GM19324 (cell line): ENCODE data around the gene NSD1.
"Not testable (repeated sequence)": the region's sequence is repeated elsewhere in the genome, so short reads cannot be mapped to it uniquely, and the experiment has no call there.

Experiments used
- ATAC-seq: cut with Tn5 transposase; IDR thresholded peaks from one replicate; pipeline ENCODE4 v1.9.1; 2021; ENCODE audit warnings: mild to moderate bottlenecking, moderate library complexity; ENCODE audit not compliant: unreplicated experiment, low FRiP score

NSD1 gene

DNA sequence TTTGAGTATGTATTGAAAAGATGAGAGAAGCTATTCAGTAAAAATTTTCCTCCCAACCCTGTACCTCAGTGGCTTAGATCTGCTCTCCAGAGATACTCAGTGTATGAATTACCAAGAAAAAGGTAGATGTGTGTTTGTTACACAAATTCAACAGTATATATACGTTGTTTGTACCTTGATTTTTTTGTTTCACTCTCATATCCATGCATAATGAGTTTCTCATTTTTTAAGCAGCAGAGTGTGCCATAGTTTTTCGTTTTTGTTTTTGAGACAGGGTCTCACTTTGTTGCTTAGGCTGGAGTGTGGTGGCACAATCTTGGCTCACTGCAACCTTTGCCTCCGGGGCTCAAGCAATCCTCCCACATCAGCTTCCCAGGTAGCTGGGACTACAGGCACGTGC, 92.2 kb downstream of the NSD1 start:
- no peak for ATAC-seq

DNA sequence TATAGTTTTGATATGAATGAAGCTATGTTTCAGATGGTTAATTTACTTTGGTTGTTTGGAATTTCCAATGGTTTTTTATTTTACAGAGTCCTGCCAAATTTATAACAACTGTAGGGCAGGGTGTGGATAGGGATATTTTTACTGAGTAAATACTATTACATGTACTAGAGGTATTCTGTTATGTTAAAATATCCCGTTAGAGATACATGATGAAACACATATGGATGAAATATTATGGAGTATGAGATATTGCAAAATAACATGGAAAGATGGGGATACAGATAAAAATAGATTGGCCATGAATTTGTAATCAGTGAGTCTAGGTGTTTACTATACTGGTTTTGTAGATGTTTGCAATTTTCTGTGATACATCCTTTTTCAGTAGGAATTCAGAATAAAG, 93.3 kb downstream of the NSD1 start:
- no peak for ATAC-seq

DNA sequence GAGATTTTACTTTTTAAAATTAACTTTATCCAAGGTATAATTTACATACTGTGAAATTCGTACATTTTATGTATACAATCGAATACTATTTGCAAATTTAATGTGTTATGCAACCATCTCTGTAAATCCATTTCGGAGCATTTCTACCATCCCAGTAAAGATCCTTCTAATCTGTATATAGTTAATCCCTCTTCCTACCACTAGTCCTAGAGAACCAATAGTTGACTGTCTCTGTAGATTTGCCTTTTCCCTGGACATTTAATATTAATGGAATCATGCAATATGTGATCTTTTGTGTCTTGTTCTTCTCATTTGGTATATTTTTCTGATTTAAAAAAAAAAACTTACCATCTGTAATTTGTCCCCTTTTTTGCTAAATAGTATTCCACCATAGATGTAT, 95.2 kb downstream of the NSD1 start:
- no peak for ATAC-seq

- ATAC-seq, result no peak
Observed at GRCh38 chr5:177230660-177231059, 97.1 kb downstream of the NSD1 start.

DNA sequence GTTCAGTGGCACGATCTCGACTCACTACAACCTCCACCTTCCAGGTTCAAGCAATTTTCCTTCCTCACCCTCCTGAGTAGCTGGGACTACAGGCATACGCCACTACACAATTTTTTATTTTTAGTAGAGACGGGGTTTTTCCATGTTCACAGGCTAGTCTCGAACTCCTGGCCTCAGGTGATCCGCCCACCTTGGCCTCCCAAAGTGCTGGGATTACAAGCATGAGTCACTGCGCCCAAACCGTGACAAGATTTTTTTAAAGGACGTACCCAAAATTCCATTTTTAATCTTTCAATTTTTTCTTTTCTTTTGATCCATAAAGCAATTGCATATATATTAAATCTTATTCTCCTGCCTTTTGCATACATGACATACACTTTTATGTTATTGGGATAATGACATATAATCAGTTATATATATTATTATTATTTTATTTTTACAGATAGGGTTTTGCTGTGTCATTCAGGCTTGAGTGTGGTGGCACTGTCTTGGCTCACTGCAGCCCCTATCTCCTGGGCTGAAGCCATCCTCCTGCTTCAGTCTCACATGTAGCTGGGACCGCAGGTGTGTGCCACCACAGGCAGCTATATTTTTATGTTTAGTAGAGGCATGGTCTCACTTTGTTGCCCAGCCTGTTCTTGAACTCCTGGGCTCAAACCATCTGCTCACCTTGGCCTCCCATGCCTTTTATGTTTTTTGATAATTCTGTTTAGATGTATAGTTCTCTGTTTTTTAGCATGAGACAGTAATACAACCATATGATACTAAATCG, 98.1 kb downstream of the NSD1 start:
- ATAC-seq, result no peak

DNA sequence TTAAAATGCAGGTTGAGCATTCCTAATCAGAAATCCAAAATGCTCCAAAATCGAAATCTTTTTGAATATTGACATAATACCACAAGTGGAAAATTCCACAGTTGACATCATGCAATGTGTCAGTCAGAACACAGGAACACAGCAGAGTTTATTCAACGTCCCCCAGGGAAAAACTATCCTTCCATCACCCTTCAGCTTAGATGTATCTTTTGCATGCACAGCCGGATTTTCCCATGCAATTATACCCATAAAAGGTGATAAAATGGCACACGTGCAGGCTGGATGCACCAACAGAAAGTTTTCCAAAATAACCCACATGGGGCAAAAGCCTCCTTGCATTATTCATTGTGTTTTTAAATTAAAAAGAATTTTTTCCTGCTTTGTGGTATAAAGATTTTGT, 98.8 kb downstream of the NSD1 start:
- no peak for ATAC-seq

- no peak for ATAC-seq
Observed at GRCh38 chr5:177232761-177233160, 99.2 kb downstream of the NSD1 start.

GRCh38 chr5:177233206-177233605, 99.6 kb downstream of the NSD1 start:
- no peak for ATAC-seq

DNA sequence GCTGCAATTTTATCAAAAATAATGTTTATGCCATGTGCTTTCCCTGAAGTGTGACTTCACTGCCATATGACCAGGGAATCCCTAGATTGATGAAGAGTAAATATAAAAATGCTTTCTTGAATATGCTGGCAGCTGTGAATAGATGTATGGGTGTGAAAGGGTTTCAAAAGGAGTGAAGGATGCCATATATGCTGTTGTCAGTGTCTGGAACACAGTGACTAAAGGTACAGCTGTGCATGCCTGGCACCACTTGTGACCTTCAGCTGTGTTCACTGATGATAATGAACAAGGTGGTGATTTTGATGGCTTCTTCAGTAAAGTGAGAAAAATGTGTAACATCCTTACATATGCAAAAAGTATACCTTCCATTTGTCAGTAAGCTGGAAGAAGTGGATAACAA, 100.2 kb downstream of the NSD1 start:
- ATAC-seq, result no peak

- no peak for ATAC-seq
Observed at GRCh38 chr5:177234841-177235240, 101.3 kb downstream of the NSD1 start.

DNA sequence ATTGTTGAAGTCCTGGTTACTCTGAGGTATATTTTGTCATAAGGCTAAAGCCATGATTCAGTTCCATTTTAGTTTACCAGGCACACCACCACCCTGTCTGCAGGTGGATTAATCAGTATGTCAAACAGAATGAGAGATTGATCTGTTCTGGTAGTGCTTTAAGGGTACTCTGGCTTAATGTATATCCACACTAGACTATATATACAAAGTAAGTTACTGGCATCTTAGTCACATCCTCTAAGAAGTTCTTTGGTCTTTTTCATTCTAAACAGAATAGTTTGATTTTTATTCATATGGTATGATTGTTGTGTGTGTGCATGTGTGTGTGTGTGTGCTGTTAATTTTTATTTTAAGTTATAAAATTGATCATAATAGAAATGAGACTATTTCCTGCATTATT, 108.2 kb downstream of the NSD1 start:
- no peak for ATAC-seq

- no peak for ATAC-seq
Observed at GRCh38 chr5:177242304-177242703, 108.7 kb downstream of the NSD1 start.

DNA sequence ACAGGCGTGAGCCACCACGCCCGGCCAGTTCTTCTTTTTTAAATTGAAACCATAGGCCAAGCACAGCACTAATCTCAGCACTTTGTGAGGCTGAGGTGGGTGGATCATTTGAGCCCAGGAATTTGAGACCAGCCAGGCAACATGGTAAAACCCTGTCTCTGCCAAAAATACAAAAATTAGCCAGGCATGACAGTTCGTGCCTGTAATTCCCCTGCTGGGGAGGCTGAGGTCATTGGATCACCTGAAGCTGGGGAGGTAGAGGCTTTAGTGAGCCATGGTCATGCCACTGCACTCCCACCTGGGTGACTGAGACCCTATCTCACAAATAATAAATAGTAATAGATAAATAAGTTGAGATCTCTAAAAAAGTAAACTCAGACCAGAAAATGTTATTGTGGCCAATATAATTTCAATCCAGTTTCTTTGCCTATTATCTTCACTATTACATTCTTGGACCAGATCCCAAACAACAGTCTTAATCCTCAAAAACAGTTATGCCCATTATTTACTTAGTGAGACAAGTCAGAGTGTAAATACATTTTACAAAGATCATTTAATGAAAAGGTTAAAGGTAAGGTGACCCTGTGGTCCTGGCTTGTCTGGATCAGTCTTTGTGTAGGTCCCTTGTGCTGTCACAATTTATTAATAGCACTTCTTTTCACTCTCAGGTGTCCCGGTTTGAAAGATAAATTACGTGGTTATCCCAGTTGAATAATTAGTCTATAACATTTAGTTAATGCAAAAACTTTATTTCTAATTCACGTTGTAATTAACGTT, 116.4 kb downstream of the NSD1 start:
- no peak for ATAC-seq

DNA sequence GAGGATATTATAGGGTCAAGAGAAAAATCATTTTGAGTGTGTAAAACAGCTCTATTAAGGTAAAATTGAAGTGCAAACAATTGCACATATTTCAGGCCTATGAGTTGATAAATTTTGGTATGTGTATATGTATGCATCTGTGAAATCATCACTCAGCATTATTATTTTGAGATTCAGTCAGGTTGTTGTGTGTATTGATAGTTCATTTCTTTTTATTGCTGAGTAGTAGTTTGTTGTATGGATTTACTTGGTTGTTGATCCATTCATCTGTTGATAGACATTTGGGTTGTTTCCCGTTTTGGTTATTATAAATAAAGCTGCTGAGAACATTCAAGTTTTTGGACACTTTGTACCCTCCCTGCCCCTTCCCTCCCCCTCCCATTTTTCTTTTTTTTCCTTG, 119.7 kb downstream of the NSD1 start:
- ATAC-seq, result no peak

GRCh38 chr5:177256296-177256695, 122.7 kb downstream of the NSD1 start:
- ATAC-seq, result no peak

DNA sequence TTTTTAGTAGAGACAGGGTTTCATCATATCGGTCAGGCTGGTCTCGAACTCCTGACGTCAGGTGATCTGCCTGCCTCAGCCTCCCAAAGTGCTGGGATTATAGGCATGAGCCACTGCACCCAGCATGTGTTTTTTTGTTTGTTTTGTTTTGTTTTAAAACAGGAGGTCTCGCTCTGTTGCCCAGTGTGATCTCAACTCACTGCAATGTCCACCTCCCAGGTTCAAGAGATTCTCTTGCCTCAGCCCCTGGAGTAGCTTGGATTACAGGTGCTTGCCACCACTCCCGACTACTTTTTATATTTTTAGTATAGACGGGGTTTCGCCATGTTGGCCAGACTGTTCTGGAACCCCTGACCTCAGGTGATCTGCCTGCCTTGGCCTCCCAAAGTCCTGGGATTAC, 125.1 kb downstream of the NSD1 start:
- not testable (repeated sequence) for ATAC-seq

GRCh38 chr5:177260961-177261360, 127.4 kb downstream of the NSD1 start:
- ATAC-seq, result no peak

- ATAC-seq, result no peak
Observed at GRCh38 chr5:177261510-177261909, 127.9 kb downstream of the NSD1 start.

GRCh38 chr5:177264178-177264577, 130.6 kb downstream of the NSD1 start:
- no peak for ATAC-seq

DNA sequence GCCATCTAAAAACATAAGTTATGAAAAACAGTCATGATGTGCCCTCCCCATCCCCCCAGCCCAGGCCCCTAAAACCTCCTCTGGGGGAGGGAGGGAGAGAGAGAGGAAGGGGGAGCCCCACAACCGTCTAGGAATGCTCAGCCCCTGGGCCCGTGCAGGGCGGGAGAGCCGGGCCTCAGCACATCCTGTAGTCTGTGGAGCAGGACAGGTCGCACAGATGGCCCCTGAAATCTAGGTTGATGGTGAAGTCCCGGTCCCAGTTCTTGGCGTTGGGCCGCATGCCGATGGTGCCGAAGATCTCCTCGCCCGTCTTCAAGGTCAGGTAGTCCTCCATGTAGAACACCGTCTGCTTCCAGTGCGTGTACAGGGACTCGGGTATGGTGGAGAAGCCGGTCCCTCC, 131.8 kb downstream of the NSD1 start:
- no peak for ATAC-seq

GRCh38 chr5:177269232-177269895, 135.8 kb downstream of the NSD1 start:
- ATAC-seq, result no peak

DNA sequence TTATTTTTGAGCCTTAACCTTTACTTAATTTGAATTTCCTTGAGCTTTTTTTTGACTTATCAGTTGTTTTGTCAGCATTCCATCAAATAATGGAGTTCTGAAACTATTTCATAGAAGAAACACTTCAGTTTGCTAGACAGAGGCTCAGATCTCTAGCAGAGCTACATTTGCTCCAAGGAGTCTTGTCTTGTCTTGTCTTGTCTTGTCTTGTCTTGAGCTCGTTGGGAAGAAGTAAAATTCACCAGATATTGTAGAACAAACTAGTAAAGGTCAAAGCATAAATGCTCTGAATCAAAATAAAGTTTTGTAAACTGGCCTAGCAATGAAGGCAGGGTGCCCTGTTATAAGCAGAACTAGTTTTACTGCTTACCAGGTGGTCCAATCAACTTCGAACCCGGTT, 136.4 kb downstream of the NSD1 start:
- ATAC-seq, result no peak
